ENCODE data around the gene SLC37A1.
"Not testable (repeated sequence)": the region's sequence is repeated elsewhere in the genome, so short reads cannot be mapped to it uniquely, and the experiment has no call there.

SLC37A1 gene

GRCh38 chr21:42619841-42620240 lies 106.2 kb downstream of the SLC37A1 start:
- DNase-seq (ENCODE audit: low read depth): no peak

- no peak for DNase-seq (ENCODE audit: low read depth)
Measured at GRCh38 chr21:42621166-42621818, 107.6 kb downstream of the SLC37A1 start.

- no peak for DNase-seq (ENCODE audit: low read depth)
Measured at GRCh38 chr21:42621819-42622177, 108.1 kb downstream of the SLC37A1 start.

GRCh38 chr21:42622284-42622683 lies 108.6 kb downstream of the SLC37A1 start:
- no peak for DNase-seq (ENCODE audit: low read depth)

GRCh38 chr21:42623694-42624093 lies 110.0 kb downstream of the SLC37A1 start:
- DNase-seq (ENCODE audit: low read depth): no peak

GRCh38 chr21:42624095-42624790 lies 110.6 kb downstream of the SLC37A1 start:
- DNase-seq (ENCODE audit: low read depth): no peak

- DNase-seq (ENCODE audit: low read depth): no peak
Measured at GRCh38 chr21:42624936-42625335, 111.3 kb downstream of the SLC37A1 start.

- no peak for DNase-seq (ENCODE audit: low read depth)
Measured at GRCh38 chr21:42626171-42626570, 112.5 kb downstream of the SLC37A1 start.

- DNase-seq (ENCODE audit: low read depth): no peak
Measured at GRCh38 chr21:42627527-42628289, 114.1 kb downstream of the SLC37A1 start.

- DNase-seq (ENCODE audit: low read depth): not testable (repeated sequence)
Measured at GRCh38 chr21:42628466-42629061, 114.9 kb downstream of the SLC37A1 start.

GRCh38 chr21:42629933-42630589 lies 116.4 kb downstream of the SLC37A1 start:
- no peak for DNase-seq (ENCODE audit: low read depth)

- no peak for DNase-seq (ENCODE audit: low read depth)
Measured at GRCh38 chr21:42630626-42631025, 117.0 kb downstream of the SLC37A1 start.
